Measurements from ENCODE around the gene SMYD5. TPM values are rescaled to one million over a fixed set of nuclear protein-coding genes. Genes with fewer than 3 reads are reported as not detected.

Gene SMYD5
- total and polyA plus RNA-seq, 2 donors (not counting 1 experiment from before 2014, with no cell fraction given), result 31.9 to 41.0 TPM

- H3K27me3 ChIP-seq (replicated peaks in 1 of 4; ENCODE audit: control extremely low read depth in 1 of 4, control insufficient read depth in 3 of 4, insufficient read depth in 4 of 4, low read length in 3 of 4), result peaks cover 0 to 36% (median 8%) of the 10 kb centered on the region in 4 experiments
- H3K9me3 ChIP-seq (ENCODE audit: control extremely low read depth in 1 of 3, control insufficient read depth in 2 of 3, insufficient read depth in 1 of 3, low read length in 2 of 3), result peaks cover 0 to 2% (median 0%) of the 10 kb centered on the region in 3 donors
- H3K9ac ChIP-seq (ENCODE audit: low read length), result no peak overlapping the region
- no peak overlapping the region for H2AFZ ChIP-seq (ENCODE audit: insufficient read depth, low read depth, low read length, poor library complexity, severe bottlenecking)
- no peak overlapping the region for H3K4me3 ChIP-seq (ENCODE audit: control extremely low read depth in 1 of 5, extremely low read depth in 1 of 5, insufficient read depth in 1 of 5, low read depth in 2 of 5, low read length in 4 of 5)
- Mint-ChIP-seq H3K4me1 (peaks cover 15% of the 10 kb centered on the region), H3K27me3 (peaks cover 45% of the 10 kb centered on the region), H3K4me3 (no peak overlapping the region), H3K27ac (no peak overlapping the region), H3K9me3 (ENCODE audit: insufficient read depth) (no peaks in the 10 kb centered on the region)
- intact Hi-C loops (cut with micrococcal nuclease), result no loop called here
- H4K20me1 ChIP-seq (ENCODE audit: control insufficient read depth, insufficient read depth, low read length, poor library complexity, severe bottlenecking), result no peaks in the 10 kb centered on the region
- WGBS (ENCODE audit: insufficient coverage), result 83% methylated on average over 2 of the region's 3 CpGs
- ChIA-PET POLR2A (no interaction called here), CTCF (interaction anchor here (1.8 to 6.5 kb wide), 2 partner anchors 31 to 82 kb away, joined by 5 to 56 read pairs; no protein-coding TSS in a partner anchor)
- H3K79me2 ChIP-seq (ENCODE audit: control insufficient read depth, insufficient read depth, low read length), result peaks cover 15% of the 10 kb centered on the region
- peaks cover 5 to 15% of the 10 kb centered on the region in 2 donors for H3K4me1 ChIP-seq (ENCODE audit: control insufficient read depth in 2 of 2, insufficient read depth in 2 of 2, low read length in 2 of 2)
- no peak overlapping the region for H3K4me2 ChIP-seq (replicated peaks; ENCODE audit: low read depth, low read length, poor library complexity, severe bottlenecking)
- no peak overlapping the region for H3K27ac ChIP-seq (ENCODE audit: low read length in 2 of 2)
- TF ChIP-seq CTCF (IDR thresholded peaks at IDR 0.05) (no peak), EZH2 (IDR thresholded peaks at IDR 0.05; ENCODE audit: borderline replicate concordance, insufficient read depth, low read depth, low read length, poor library complexity, severe bottlenecking) (no peak)
- H3K36me3 ChIP-seq (replicated peaks in 1 of 2; ENCODE audit: control extremely low read depth in 1 of 2, control insufficient read depth in 1 of 2, extremely low read depth in 1 of 2, insufficient read depth in 2 of 2, low read length in 1 of 2), result no peaks in the 10 kb centered on the region
- no peak for ATAC-seq (ENCODE audit: low read depth)
- DNase-seq, result no peak
Measured at GRCh38 chr2:73208258-73208657, 5.8 kb upstream of the SMYD5 start.

GRCh38 chr2:73210019-73210418, 4.0 kb upstream of the SMYD5 start:
- intact Hi-C loops (cut with micrococcal nuclease), result loop anchor here (5.0 kb wide), 1 partner anchor 527 kb away; the partner anchor contains the start of gene TPRKB
- H3K27me3 Mint-ChIP-seq, result peaks cover 32% of the 10 kb centered on the region
- TF ChIP-seq EZH2 (IDR thresholded peaks at IDR 0.05; ENCODE audit: borderline replicate concordance, insufficient read depth, low read depth, low read length, poor library complexity, severe bottlenecking) (no peak), CTCF (IDR thresholded peaks at IDR 0.05) (no peak)
- H3K4me1 ChIP-seq (ENCODE audit: control insufficient read depth in 2 of 2, insufficient read depth in 2 of 2, low read length in 2 of 2), result peaks cover 14 to 22% of the 10 kb centered on the region in 2 donors
- no peaks in the 10 kb centered on the region for H3K9me3 ChIP-seq (ENCODE audit: control extremely low read depth in 1 of 3, control insufficient read depth in 2 of 3, insufficient read depth in 1 of 3, low read length in 2 of 3)
- H3K4me3 ChIP-seq (ENCODE audit: control extremely low read depth in 1 of 5, extremely low read depth in 1 of 5, insufficient read depth in 1 of 5, low read depth in 2 of 5, low read length in 4 of 5), result no peak overlapping the region
- no peaks in the 10 kb centered on the region for H4K20me1 ChIP-seq (ENCODE audit: control insufficient read depth, insufficient read depth, low read length, poor library complexity, severe bottlenecking)
- H3K27ac ChIP-seq (ENCODE audit: low read length in 2 of 2), result no peak overlapping the region
- H3K36me3 ChIP-seq (replicated peaks in 1 of 2; ENCODE audit: control extremely low read depth in 1 of 2, control insufficient read depth in 1 of 2, extremely low read depth in 1 of 2, insufficient read depth in 2 of 2, low read length in 1 of 2), result no peaks in the 10 kb centered on the region
- H3K4me1 Mint-ChIP-seq, result peaks cover 23% of the 10 kb centered on the region
- no peak overlapping the region for H3K4me2 ChIP-seq (replicated peaks; ENCODE audit: low read depth, low read length, poor library complexity, severe bottlenecking)
- no peak overlapping the region for H3K4me3 Mint-ChIP-seq
- POLR2A ChIA-PET, result no interaction called here
- H3K9me3 Mint-ChIP-seq (ENCODE audit: insufficient read depth), result no peaks in the 10 kb centered on the region
- peaks cover 0 to 21% (median 1%) of the 10 kb centered on the region in 4 experiments for H3K27me3 ChIP-seq (replicated peaks in 1 of 4; ENCODE audit: control extremely low read depth in 1 of 4, control insufficient read depth in 3 of 4, insufficient read depth in 4 of 4, low read length in 3 of 4)
- no peak for DNase-seq
- peaks cover 31% of the 10 kb centered on the region for H3K79me2 ChIP-seq (ENCODE audit: control insufficient read depth, insufficient read depth, low read length)
- no peak overlapping the region for H3K9ac ChIP-seq (ENCODE audit: low read length)
- ATAC-seq (ENCODE audit: low read depth), result no peak
- WGBS (ENCODE audit: insufficient coverage), result 90% methylated on average over 3 of the region's 4 CpGs
- no peak overlapping the region for H3K27ac Mint-ChIP-seq
- CTCF ChIA-PET, result interaction anchor here (1.0 to 6.5 kb wide), 4 partner anchors 8 to 137 kb away, joined by 3 to 56 read pairs (median 4); no protein-coding TSS in a partner anchor
- no peak overlapping the region for H2AFZ ChIP-seq (ENCODE audit: insufficient read depth, low read depth, low read length, poor library complexity, severe bottlenecking)

Measured in B cell (primary cell).